ENCODE measurements around the gene HGD. TPM values are rescaled to one million over a fixed set of nuclear protein-coding genes. Genes with fewer than 3 reads are reported as not detected.
A peak's percentile ranks its signal among the peaks of the same experiment; 100 is the strongest.

Gene HGD
- total RNA-seq, 1 experiment from 2014 or later = 0.18 TPM

DNA sequence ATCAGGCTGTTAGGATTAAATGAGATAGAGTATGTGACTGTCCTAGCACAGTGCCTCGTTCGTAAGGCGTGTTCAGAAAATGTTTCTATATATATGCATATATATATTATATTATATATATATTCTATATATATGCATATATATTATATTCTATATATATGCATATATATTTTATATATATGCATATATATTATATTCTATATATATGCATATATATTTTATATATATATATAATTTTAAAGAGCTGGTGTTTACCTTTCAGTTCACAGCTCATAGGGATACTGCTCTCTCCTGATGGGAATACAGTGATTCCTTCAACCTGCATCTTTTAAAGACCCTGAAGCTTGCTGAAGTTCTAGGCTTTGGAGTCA is 85.2 kb downstream of the HGD start:
- Histone ChIP-seq H3K27me3 (no peaks in the 10 kb centered on the region), H3K4me1 (no peaks in the 10 kb centered on the region), H3K9me3 (replicated peaks) (no peaks in the 10 kb centered on the region), H3K4me3 (peak overlapping the region; percentile 70), H3K27ac (peak overlapping the region; percentile 76), H3K36me3 (peaks cover 9% of the 10 kb centered on the region)
- no peak for DNase-seq

DNA sequence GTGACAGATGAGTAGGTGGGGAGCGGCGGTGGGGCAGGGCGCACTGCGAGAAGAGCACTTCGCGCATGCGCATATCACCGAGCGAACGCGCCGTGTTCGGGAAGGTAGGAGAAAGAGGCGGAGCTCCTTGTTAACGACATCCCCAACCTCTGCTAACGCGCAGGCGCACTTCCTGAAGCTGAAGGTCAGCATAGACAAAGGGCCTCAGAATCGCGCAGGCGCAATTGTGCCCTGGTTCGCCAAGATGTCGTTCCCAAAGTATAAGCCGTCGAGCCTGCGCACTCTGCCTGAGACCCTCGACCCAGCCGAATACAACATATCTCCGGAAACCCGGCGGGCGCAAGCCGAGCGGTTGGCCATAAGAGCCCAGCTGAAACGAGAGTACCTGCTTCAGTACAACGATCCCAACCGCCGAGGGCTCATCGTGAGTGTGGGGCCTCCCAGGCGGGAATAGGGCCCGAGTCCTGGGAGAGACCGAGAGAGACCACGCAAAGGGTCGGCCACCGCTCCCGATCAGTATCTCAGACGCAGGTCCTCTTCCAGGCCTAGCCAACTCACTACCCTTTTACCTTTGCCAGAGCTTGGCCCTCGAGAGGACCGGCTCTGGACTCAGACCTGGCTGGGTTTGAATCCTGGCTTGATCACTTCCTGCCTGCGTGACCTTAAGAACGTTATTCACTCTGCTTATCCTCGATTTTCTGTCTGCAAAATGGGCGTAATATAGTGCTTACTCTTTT is 85.8 kb downstream of the HGD start, which contains the start of gene NDUFB4:
Gene NDUFB4 (plus strand): TSS at position 221 of the 737 bp plus-strand sequence. CDS start 24 bp downstream, at position 245.
- peak; percentile 99 to 100 for DNase-seq
- Histone ChIP-seq H3K27me3 (no peaks in the 10 kb centered on the region), H3K4me3 (peak within 1 kb of the TSS; percentile 70), H3K27ac (peak within 1 kb of the TSS; percentile 76), H3K4me1 (no peaks in the 10 kb centered on the region), H3K9me3 (replicated peaks) (no peaks in the 10 kb centered on the region), H3K36me3 (peaks cover 4% of the 10 kb centered on the region; the same call in 1 of the 2 replicates)

DNA sequence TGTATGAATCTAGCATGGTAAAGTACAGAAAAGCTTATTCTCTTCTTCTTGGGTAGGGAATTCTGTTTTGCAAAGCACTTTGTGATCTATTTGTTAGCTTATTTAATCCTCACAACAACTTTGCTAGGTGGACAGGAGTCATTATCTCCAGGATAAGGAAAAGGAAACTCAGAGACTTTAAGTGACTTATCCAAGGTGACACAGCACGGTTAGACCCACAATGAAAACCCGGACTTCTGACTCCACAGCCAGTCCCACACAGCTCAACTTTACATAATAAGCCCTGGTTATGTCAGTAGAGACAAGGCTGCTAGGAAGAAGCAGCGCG is 86.3 kb downstream of the HGD start:
- H3K36me3 ChIP-seq = peaks cover 3% of the 10 kb centered on the region; the same call in 1 of the 2 replicates
- H3K4me3 ChIP-seq = peak overlapping the region; percentile 70
- no peak for DNase-seq
- no peak overlapping the region for H3K27ac ChIP-seq
- no peaks in the 10 kb centered on the region for H3K9me3 ChIP-seq (replicated peaks)
- no peaks in the 10 kb centered on the region for H3K27me3 ChIP-seq
- H3K4me1 ChIP-seq = no peaks in the 10 kb centered on the region

DNA sequence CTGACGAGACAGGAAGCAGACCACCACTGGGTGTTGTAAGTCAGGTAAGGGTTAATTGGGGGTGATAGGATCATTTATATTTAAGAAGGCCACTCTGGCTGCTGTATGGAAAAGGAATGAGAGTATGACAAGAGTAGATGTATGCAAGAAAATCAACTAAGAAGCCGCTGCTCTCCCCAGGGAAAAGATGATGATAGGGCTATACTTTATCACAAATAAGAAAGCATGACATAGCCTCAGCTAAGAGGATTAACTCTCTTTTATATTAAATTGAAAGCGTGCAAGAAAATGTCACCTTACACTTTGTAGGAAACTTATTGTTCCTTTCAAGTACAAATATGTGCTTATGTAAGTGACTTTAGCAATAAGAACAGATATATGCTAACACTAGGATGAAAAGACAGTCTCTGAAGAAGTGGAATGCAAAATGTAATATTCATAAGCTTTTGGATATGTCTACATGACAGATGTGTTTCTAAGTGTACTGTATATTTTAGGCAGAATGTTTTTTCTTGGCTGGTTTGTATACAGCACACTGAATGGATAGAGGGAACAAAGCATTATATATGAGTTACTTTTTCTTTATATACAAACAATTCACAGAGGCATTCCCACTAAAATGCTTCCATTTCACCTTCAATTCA is 94.6 kb downstream of the HGD start:
- H3K27ac ChIP-seq = no peak overlapping the region
- no peaks in the 10 kb centered on the region for H3K36me3 ChIP-seq
- no peaks in the 10 kb centered on the region for H3K4me1 ChIP-seq
- H3K4me3 ChIP-seq = no peak overlapping the region
- no peaks in the 10 kb centered on the region for H3K9me3 ChIP-seq (replicated peaks)
- DNase-seq = no peak
- no peaks in the 10 kb centered on the region for H3K27me3 ChIP-seq

Other genes with a start within 250 kb of the HGD start
- gene FSTL1, start 231.2 kb downstream of the HGD start, total RNA-seq (2014; rRNA removed; shearing (Covaris generic)) = 148 and 164 TPM in 2 replicates
- 146 and 160 TPM in 2 replicates for gene NDUFB4, start 85.9 kb downstream of the HGD start, total RNA-seq (2014; rRNA removed; shearing (Covaris generic))
- gene RABL3, start 60.3 kb upstream of the HGD start, total RNA-seq (2014; rRNA removed; shearing (Covaris generic)) = 19.7 and 21.4 TPM in 2 replicates
- gene GTF2E1, start 60.5 kb upstream of the HGD start, total RNA-seq (2014; rRNA removed; shearing (Covaris generic)) = 31.6 and 32.3 TPM in 2 replicates
- gene STXBP5L, start 226.0 kb upstream of the HGD start, total RNA-seq (2014; rRNA removed; shearing (Covaris generic)) = 0.89 and 1.3 TPM in 2 replicates